Kidney epithelial cell (primary cell): ENCODE measurements around the gene INSR. TPM values are rescaled to one million over a fixed set of nuclear protein-coding genes. Genes with fewer than 3 reads are reported as not detected.

Experiments used
- DNase-seq: peaks from one replicate; pipeline ENCODE4 v3.0.0-alpha.2; 2010; ENCODE audit warnings: low read depth
- H3K27me3 ChIP-seq: 2 replicates; pipeline ENCODE4 v1.6.0; 2011; ENCODE audit warnings: low read length; ENCODE audit not compliant: control insufficient read depth, insufficient read depth
- H3K36me3 ChIP-seq: 2 replicates; pipeline ENCODE4 v1.5.1; 2011; ENCODE audit warnings: low read length; ENCODE audit not compliant: control insufficient read depth, insufficient read depth
- H3K4me3 ChIP-seq: 2 replicates; pipeline ENCODE4 v1.5.1; 2011; ENCODE audit warnings: low read depth, mild to moderate bottlenecking, control low read depth, low read length
- total RNA-seq: library from RNA; depleted of rRNA; stranded (reverse); fragments of >200 nt; gene quantifications from 2 replicates; pipeline ENCODE4 v1.2.3, GENCODE V29; 2015
- TF ChIP-seq, protein P1 (sequence below): IDR thresholded peaks from 2 replicates; pipeline ENCODE4 v1.5.1; 2011; ENCODE audit warnings: mild to moderate bottlenecking, moderate library complexity, low read length, control low read depth, inconsistent platforms; ENCODE audit not compliant: insufficient read depth, poor library complexity, severe bottlenecking

Gene INSR
- total RNA-seq, 1 donor from 2014 or later: 15.5 TPM

DNA sequence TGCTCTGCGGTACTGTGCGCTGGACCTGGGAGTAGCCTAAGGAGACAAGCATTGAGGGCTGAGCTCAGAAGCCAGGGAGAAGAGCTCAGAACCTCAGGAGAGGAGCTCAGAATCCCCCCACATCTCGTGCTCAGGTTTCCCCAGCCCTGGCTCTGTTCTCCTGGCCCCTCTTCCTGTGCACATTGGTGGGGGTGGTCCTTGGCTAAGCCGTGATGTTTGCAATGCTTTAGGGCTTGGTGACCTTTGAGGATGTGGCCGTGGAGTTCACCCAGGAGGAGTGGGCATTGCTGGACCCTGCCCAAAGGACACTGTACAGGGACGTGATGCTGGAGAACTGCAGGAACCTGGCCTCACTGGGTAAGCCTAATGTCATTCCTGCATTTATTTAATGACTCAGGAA is 218.1 kb downstream of the INSR start:
- Histone ChIP-seq H3K36me3 (peaks cover 9% of the 10 kb centered on the region), H3K4me3 (no peak overlapping the region), H3K27me3 (no peaks in the 10 kb centered on the region)
- TF ChIP-seq, protein P1, sequence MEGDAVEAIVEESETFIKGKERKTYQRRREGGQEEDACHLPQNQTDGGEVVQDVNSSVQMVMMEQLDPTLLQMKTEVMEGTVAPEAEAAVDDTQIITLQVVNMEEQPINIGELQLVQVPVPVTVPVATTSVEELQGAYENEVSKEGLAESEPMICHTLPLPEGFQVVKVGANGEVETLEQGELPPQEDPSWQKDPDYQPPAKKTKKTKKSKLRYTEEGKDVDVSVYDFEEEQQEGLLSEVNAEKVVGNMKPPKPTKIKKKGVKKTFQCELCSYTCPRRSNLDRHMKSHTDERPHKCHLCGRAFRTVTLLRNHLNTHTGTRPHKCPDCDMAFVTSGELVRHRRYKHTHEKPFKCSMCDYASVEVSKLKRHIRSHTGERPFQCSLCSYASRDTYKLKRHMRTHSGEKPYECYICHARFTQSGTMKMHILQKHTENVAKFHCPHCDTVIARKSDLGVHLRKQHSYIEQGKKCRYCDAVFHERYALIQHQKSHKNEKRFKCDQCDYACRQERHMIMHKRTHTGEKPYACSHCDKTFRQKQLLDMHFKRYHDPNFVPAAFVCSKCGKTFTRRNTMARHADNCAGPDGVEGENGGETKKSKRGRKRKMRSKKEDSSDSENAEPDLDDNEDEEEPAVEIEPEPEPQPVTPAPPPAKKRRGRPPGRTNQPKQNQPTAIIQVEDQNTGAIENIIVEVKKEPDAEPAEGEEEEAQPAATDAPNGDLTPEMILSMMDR: no peak
- DNase-seq: no peak

DNA sequence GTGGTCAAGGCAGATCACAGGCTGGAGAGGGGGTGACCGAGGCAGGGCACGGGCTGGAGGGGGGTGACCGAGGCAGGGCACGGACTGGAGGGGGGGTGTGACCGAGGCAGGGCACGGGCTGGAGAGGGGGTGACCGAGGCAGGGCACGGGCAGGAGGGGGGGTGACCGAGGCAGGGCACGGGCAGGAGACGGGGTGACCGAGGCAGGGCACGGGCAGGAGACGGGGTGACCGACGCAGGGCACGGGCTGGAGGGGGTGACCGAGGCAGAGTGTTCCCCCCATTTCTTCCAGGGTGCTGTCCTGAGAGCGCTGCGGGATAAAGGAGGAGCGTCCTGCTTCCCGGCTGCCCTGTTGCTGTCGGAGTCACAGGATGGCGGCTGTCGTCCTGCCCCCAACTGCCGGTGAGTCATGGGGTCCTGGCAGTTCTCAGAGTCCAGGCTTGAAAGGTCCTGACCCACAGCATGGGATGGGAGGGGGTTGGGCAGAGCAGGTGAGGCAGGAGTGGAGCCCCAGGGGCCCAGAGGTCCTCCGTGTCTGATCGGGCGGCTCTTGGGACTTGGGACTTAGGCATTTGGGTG is 219.4 kb downstream of the INSR start:
- TF ChIP-seq, protein P1: no peak
- Histone ChIP-seq H3K36me3 (peaks cover 8% of the 10 kb centered on the region), H3K27me3 (no peaks in the 10 kb centered on the region), H3K4me3 (no peak overlapping the region)
- DNase-seq: no peak

DNA sequence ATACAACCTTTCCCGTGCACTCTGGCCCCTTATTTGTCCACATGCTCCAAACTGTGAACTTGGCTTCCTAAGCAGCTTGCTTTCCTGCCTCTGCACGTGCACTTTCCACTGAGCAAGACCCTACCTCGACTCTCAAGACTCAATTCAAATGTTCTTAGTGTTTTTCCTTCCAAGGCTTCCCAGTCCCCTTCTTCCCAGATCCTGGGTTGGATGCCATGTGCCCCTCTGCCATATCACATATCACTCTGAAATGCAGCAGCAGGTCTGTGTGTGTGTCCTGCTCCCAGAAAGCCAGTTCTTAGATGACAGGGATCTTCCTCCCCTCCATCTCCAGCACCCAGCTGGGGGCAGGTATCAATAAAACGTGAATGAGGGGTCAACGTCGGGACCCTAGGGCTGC is 221.7 kb downstream of the INSR start:
- TF ChIP-seq, protein P1: no peak
- Histone ChIP-seq H3K4me3 (no peak overlapping the region), H3K36me3 (peaks cover 6% of the 10 kb centered on the region)

DNA sequence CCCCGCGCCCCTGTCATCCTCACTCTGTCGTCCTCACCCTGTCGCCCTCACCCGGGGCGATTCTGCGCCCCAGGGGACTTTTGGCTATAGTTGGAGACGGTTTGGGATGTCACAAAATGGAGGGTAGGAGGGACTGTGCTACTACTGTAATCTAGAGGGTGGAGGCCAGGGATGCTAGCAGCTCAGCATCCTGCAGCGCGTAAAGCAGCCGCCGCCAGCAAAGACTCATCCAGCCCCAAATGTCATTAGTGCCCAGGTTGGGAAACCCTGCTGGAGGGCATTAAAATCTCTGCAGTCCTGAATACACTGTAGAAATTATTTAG is 224.3 kb downstream of the INSR start:
- Histone ChIP-seq H3K4me3 (peak overlapping the region; percentile 80), H3K27me3 (no peaks in the 10 kb centered on the region), H3K36me3 (peaks cover 1% of the 10 kb centered on the region)
- TF ChIP-seq, protein P1: no peak
- no peak for DNase-seq

More for the DNA sequence above, 221.7 kb downstream of the INSR start:
- DNase-seq: no peak
- no peaks in the 10 kb centered on the region for H3K27me3 ChIP-seq

DNA sequence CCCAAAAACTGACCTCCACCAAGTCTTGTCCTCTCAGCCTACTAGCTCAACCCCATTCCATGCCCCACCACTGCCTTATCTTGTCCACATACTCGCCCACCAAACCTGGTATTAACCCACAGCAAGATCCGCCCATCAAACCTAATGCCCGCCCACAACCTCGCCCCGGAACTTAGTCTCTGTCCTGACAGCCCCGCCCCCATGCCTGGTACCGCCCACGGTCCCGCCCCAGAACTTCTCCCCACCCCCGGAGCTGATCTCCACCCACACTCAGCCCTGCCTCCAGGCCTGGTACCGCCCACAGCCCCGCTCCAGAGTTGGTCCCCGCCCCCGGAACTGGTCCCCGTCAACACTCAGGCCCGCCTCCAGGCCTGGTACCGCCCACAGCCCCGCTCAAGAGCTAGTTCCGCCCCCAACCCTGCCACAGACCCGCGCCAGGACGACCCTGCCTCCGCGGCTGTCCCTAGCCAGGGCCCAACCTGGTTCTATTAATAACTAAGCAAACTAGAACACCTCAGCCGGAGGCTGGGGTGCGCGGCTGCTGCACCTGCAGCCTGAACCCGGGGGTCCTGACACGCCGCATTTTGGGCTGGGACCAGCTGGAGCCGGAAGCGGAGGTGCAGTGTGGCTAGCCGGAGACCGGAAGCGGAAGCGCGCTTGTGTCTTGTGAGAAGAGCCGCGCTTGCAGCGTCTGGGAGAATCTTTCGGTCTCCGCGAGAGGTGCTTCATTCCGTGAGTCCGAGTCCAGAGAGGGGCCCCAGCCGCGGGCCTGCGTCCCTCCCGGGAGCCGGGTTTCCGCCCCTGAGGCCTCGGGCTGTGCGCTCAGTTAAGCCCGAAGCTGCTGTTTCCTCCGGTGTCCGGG is 224.9 kb downstream of the INSR start, which contains the start of gene ZNF557:
ZNF557 (plus strand) TSS at position 662 of the 862 bp plus-strand sequence. CDS start 5,372 bp downstream, outside the sequence.
- Histone ChIP-seq H3K27me3 (no peaks in the 10 kb centered on the region), H3K4me3 (peak within 1 kb of the TSS; percentile 80), H3K36me3 (peaks cover 1% of the 10 kb centered on the region)
- TF ChIP-seq, protein P1: no peak
- DNase-seq: peak; percentile 75

DNA sequence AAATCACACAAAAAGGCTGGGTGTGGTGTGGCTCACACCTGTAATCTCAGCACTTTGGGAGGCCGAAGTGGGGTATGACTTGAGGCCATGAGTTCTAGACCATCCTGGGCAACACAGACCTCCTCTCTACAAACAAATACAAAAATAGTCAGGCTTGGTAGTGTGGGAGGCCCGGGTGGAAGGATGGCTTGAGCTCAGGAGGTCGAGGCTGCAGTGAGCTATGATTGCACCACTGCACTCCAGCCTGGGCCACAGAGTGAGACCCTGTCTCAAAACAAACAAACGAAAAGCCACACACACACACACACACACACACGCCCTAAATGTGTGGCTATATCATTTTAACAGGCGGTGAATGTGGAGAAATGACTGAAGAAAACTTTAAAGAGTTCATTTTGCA is 225.6 kb downstream of the INSR start:
- Histone ChIP-seq H3K27me3 (no peaks in the 10 kb centered on the region), H3K4me3 (no peak overlapping the region), H3K36me3 (peaks cover 1% of the 10 kb centered on the region)
- no peak for DNase-seq
- TF ChIP-seq, protein P1: no peak
